ENCODE measurements around the gene CDH2. TPM values are rescaled to one million over a fixed set of nuclear protein-coding genes. Genes with fewer than 3 reads are reported as not detected.

Gene CDH2
- 21.9 and 68.8 TPM in 2 replicates for total RNA-seq

DNA sequence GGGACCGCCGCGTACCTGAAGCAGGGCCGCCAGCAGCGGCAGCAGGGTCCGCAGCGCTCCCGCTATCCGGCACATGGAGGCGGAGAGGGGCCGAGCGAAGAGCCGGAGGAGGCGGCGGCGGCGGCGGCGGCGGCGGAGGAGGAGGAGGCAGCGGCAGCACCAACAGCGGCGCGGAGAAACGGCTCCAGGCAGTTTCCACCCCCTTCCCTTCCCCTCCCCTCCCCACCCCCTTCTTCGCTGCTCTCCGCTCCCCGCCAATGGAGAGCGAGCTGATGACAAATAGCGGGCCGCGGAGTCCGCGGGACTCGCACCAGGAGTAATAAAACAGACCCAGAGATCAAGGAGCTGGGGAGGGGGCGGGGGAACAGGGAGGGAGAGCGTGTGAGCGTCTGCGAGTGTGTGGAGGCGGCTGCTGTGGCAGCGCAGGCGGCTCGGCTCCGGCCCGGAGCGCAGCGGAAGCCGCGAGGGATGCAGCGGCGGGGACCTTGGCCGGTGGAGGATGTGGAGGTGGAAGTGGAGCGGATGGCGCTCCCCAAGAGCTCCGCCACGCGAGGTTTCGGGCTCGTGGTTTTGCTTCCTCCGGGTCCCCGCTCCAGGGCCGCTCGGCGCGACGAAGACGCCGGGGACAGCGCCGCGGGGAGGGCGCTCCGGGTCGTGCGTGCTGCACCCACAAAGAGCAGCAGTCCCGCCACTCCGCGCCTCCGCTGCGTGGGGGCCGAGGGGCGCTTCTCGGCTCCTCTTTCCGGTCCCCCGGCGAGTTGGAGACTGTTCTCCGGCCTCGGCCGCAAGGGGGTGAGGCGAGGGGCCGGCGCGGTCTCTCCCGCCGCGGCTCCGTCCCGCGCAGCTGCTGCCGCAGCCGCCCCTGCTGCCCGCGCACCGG is at the start of gene CDH2:
TSS of gene CDH2 (minus strand) at position 183 of the 880 bp plus-strand sequence. CDS start at position 75, 108 bp downstream.

Data from epithelial cell of alveolus of lung (primary cell).